CD4-positive, alpha-beta T cell treated with Interferon alpha-2 for 1 hour (primary cell): ENCODE results near the gene THRB.

Experiments used
- DNase-seq, 2 donors: peaks; one replicate each; pipeline ENCODE4 v3.0.0-alpha.2; 2020 to 2022

THRB gene

GRCh38 chr3:24510030-24510648, 15.5 kb upstream of the THRB start:
- no peak for DNase-seq

- no peak for DNase-seq
These were observed 13.8 kb upstream of the THRB start for GRCh38 chr3:24508423-24508839.

- DNase-seq, result peak in 1 of 2 donors; percentile 8
These were observed 13.2 kb upstream of the THRB start for GRCh38 chr3:24507776-24508422.

GRCh38 chr3:24506966-24507775, 12.5 kb upstream of the THRB start:
- DNase-seq, result no peak

- no peak for DNase-seq
These were observed 11.3 kb upstream of the THRB start for GRCh38 chr3:24505691-24506550.

- DNase-seq, result no peak
These were observed 10.1 kb upstream of the THRB start for GRCh38 chr3:24504772-24505171.

GRCh38 chr3:24503616-24504113, 9.0 kb upstream of the THRB start:
- peak in 1 of 2 donors; percentile 13 for DNase-seq

- no peak for DNase-seq
These were observed 8.0 kb upstream of the THRB start for GRCh38 chr3:24502690-24503089.

GRCh38 chr3:24500806-24501205, 6.2 kb upstream of the THRB start:
- no peak for DNase-seq

- DNase-seq, result no peak
These were observed 5.3 kb upstream of the THRB start for GRCh38 chr3:24499991-24500390.

GRCh38 chr3:24498796-24499195, 4.1 kb upstream of the THRB start:
- DNase-seq, result no peak

- DNase-seq, result no peak
These were observed 3.7 kb upstream of the THRB start for GRCh38 chr3:24498391-24498790.

GRCh38 chr3:24497942-24498341, 3.3 kb upstream of the THRB start:
- no peak for DNase-seq

GRCh38 chr3:24496529-24497482, 2.2 kb upstream of the THRB start:
- peak in 1 of 2 donors; percentile 16 for DNase-seq

- no peak for DNase-seq
These were observed 810 bp upstream of the THRB start for GRCh38 chr3:24495326-24495994.

GRCh38 chr3:24493746-24494617, 668 bp downstream of the THRB start:
- DNase-seq, result peak in 1 of 2 donors; percentile 10

- DNase-seq, result no peak
These were observed 1.6 kb downstream of the THRB start for GRCh38 chr3:24492971-24493551.

GRCh38 chr3:24490151-24490550, 4.5 kb downstream of the THRB start:
- DNase-seq, result no peak
